Right hindlimb (tissue), 1 donor: Measurements from ENCODE around the gene TTYH1.
"Not testable (repeated sequence)": the region's sequence is repeated elsewhere in the genome, so short reads cannot be mapped to it uniquely, and the experiment has no call there.

Experiments used
- DNase-seq: peaks from one replicate; pipeline ENCODE4 v3.0.0-alpha.2; 2018

TTYH1 gene

GRCh38 chr19:54461613-54462012, 46.3 kb downstream of the TTYH1 start:
- DNase-seq = peak; percentile 63

- DNase-seq = no peak
Measured at GRCh38 chr19:54462047-54462654, 46.9 kb downstream of the TTYH1 start.

DNA sequence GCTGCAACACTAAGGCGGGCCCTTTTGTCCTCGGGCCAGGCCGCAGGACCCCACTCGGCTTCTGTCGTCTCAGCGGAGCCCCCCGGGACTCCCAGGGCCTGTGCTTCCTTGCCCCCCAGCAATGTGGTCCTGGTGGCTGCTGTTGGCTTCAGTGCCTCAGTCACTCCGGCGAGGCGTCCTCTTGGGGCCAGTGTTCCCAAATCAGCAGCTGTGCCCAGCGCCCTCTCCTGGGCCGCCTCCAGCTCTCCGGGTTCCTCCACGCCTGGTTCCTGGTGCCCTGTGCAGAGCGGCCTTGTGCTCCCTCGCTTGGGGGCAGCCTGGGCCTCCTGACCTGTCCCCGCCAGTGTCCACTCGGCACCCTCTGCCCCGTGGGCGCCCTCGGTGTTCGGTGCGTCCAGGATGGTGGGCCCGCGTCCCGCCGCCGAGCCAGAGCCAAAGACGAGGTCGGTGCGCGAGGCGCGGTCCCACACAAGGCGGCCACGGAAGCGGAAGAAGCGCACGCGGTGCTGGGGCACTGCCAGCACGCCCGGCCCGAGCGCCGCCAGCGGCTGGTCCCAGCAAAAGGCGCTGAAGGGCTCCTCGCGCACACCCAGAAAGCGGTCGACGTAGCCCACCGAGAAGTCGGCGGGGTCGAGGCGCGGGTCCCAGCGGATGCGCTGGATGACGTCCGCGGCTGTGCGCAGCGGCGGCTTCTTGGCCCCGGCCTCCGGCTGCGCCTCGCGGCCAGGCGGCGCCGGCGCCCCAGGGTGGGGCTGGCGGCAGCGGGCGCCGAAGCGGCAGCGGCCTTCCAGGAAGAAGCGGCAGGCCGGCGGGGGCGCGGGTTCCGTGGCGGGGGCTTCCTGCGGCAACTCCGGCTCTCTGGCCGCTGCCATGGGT, 47.6 kb downstream of the TTYH1 start:
- peak; percentile 81 for DNase-seq

DNA sequence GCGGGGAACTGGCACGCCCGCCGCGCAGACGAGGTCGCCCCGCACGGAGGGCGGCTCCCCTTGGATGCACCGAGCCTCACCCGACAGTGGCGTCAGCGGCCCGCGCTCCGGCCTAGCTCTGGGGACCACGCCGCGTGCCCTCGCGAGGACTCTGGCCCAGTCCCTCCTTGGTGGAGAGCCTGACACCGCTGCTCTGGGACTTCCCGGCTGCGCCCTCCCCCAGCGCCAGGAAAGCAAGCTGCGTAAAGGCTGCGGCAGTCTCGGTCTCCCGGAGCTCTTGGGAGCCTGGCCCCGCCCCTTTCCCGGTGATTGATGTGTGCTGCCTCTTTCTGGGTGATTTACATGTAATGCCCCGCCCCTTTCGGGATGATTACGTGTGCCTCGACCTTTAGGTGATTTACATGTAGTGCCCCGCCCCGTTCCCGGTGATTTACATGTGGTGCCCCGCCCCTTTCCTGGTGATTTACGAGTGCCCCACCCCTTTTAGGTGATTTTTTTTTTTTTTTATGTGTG, 48.3 kb downstream of the TTYH1 start, which contains the start of gene LENG9:
LENG9 (minus strand) TSS at position 248 of the 513 bp plus-strand sequence. CDS start 252 bp downstream, outside the sequence.
- peak; percentile 97 for DNase-seq

DNA sequence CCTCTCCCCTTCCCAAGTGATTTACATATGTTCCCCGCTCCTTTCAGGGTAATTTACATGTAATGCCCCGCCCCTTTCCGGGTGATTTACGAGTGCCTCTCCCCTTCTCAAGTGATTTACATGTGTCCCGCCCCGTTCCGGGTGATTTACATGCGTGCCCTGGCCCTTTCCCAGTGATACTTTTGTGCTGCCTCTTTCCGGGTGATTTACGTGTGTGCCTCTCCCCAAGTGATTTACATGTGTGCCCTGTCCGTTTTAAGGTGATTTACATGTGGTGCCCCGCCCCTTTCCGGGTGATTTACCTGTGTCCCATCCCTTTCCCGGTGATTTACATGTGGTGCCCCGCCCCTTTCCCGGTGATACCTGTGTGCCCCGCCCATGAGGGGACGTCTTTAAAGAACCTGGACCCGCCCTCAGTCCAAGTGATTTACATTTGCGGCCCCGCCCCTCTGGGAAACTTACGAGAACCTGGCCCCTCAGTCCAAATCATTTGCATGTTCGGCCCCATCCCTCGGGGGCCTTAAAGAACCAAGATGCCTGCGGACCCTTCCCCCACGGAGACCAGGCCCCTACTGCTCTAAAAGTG, 48.9 kb downstream of the TTYH1 start:
- peak; percentile 84 for DNase-seq

DNA sequence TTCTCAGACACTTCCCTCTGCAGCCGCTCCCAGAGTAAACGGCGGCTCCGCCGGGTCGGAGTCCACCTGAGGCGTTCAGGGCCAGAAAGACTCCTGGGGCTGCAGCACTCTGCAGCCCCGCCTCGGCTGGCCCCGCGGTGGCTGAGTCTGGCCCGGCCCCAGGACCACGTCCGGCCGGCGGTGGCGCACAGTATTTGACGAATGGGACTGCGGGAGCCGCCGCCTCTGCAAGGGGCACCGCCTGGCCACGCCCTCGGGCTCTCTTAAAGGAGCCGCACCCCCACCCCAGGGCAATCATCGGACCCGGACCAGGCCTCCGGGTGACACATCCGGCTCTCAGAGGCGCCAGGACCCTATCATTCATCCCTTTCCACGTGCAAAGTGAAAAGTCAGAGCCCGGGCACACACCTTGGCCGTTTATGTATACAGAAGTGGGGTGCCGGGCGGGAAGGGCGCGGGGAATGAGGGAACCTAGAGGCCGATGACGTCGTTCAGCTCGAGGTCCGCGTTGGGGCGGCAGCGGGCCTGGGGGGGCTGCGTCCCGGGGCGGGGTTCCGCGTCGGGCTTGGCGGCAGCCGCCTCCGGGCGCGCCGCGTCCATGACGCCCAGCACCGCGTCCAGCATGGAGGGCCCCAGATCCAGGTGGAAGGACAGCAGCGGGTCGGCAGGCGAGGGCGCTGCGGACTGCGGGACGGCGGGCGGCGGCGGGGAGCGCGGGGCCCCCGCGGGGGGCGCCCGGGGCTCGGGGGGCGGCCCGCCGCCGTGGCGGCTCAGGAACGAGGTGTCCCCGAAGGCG, 49.6 kb downstream of the TTYH1 start:
- DNase-seq = peak; percentile 92

DNA sequence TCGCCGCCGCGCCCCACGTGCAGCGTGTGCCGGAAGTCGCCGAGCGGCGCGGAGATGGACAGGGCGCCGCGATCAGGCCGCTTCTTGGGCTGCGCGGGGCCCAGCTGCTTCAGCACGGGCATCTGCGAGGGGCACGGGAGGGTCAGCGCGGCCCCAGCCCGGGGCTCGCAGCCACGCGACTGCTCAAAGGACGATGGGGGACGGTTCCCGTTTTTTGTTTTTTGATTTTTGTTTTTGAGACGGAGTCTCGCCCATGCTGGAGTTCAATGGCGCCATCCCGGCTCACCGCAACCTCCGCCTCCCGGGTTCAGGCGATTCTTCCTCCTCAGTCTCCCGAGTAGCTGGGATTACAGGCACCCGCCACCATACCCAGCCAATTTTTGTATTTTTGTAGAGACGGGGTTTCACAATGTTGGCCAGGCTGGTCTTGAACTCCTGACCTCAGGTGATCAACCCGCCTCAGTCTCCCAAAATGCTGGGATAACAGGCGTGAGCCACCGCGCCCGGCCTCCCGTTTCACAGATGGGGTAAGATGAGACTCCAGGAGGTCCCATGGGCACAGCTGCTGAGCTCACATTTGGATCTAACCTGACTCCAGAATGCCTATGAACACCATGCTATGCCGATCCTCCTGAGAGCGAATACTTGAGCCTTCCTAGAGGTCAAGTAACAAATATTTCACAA, 50.3 kb downstream of the TTYH1 start:
- no peak for DNase-seq

DNA sequence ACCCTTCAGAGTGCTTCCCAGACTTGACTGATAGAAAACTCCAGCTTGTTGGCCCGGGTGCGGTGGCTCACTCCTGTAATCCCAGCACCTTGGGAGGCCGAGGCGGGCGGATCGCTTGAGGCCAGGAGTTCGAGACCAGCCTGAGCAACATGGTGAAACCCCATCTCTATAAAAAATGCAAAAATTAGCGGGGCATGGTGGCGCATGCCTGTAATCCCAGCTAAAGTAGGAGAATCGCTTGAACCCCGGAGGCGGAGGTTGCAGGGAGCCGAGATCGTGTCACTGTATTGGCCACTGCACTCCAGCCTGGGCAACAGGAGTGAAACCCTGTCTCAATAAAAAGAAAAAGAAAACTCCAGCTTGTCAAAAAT, 50.8 kb downstream of the TTYH1 start:
- not testable (repeated sequence) for DNase-seq

GRCh38 chr19:54469496-54469934, 54.3 kb downstream of the TTYH1 start:
- peak; percentile 27 for DNase-seq

GRCh38 chr19:54470276-54470887, 55.1 kb downstream of the TTYH1 start:
- no peak for DNase-seq

GRCh38 chr19:54470991-54471782, 55.9 kb downstream of the TTYH1 start:
- DNase-seq = peak; percentile 77

DNA sequence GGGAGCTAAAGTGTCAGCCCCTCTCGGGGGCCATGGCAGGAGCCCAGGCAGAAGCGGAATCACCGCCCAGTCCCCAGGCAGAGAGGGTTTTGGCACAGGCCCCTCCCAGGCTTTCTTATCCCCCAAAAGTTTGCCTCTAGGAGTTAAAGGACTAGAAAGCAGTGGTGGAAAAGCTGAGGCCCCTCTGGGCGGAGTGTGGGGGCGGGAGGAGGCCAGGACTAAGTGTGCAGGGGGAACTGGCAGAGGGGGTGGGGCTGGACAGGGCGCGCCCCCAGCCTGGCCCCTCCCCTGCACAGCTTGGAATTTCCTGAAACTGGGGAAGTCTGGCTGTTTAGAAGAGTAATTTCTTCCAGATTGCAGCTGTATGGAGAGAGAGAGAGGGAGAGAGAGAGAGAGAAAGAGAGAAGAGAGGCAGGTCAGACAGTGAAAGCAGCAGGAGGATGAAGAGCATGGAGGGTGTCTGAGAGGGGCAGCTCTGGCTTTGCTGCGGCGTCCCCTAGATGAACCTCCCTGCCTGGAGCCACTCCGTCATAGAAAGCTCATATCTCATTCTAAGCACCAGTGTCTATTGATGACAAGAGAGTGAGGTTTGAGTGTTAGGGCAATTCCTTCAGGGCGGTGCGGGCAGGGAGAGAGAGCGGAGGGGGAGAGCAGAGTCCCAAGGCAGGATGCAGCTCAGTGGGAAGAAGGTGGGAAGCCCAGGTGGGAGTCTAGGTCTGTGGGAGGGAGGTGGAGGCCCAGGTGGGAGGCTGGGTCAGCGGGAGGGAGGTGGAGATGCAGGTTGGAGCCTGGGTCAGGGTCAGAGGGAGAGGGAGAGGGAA, 58.0 kb downstream of the TTYH1 start, which contains the start of gene CDC42EP5:
CDC42EP5 (minus strand) TSS at position 226 of the 821 bp plus-strand sequence. CDS start 7,749 bp downstream, outside the sequence.
- DNase-seq = peak; percentile 97

GRCh38 chr19:54473892-54474372, 58.7 kb downstream of the TTYH1 start:
- no peak for DNase-seq

- no peak for DNase-seq
Measured at GRCh38 chr19:54475706-54476105, 60.4 kb downstream of the TTYH1 start.

- no peak for DNase-seq
Measured at GRCh38 chr19:54477650-54478049, 62.4 kb downstream of the TTYH1 start.

DNA sequence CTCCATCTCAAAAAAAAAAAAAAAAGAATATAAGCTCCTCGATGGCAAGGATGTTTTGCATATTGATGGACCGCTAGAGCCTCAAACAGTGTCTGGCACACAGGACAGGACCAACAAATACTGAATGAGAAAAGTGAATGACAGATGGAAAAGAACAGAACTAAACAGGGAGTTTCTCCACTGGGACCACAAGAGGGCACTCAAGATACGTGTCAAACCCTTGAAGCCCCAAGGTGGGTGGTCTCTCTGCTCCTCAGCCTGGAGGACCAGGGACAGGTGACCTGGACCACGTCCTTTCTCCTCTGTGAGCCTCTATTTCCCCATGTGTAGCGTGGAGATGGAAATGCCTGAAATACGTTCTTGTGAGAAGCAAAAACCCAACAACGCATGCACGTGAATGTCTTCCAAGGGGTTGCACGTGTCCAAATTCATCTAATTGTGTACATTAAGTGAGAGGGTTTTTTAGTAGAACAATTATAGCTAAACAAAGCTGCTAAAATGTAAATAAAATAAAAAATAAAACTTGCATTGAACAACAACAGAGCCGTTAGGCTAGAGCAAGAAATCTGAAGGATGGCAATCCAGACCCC, 63.5 kb downstream of the TTYH1 start:
- DNase-seq = peak; percentile 27

DNA sequence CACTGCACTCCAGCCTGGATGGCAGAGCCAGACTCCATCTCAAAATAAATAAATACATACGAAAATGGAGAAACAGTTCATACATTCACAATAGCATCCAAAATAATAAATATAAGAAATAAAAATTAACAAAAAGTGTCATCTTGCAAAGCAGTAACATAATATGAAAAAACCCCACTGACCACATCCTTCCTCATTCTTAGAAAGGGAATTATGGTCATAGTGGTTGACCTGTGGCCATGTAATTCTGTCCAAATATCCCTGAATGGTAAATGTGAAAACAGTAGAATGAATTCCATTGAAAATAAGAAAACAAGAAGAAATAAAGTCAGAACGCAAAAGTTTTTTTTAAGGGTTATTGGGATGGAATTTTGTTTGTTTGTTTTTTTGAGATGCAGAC, 64.8 kb downstream of the TTYH1 start:
- DNase-seq = no peak

DNA sequence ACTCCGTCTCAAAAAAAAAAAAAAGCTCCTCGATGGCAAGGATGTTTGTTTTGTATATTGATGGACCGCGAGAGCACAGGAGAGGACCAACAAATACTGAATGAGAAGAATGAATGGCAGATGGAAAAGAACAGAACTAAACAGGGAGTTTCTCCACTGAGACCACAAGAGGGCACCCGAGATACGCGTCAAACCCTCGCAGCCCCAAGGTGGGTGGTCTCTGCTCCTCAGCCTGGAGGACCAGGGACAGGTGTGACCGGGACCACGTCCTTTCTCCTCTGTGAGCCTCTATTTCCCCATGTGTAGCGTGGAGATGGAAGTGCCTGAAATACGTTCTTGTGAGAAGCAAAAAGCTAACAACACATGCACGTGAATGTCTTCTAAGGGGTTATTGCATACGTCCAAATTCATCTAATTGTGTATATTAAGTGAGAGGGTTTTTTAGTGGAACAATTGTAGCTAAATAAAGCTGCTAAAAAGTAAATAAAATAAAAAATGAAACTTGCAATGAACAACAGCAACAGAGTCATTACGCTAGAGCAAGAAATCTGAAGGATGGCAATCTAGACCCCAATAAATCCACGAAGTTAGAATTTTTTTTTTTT, 66.2 kb downstream of the TTYH1 start:
- DNase-seq = peak; percentile 69

DNA sequence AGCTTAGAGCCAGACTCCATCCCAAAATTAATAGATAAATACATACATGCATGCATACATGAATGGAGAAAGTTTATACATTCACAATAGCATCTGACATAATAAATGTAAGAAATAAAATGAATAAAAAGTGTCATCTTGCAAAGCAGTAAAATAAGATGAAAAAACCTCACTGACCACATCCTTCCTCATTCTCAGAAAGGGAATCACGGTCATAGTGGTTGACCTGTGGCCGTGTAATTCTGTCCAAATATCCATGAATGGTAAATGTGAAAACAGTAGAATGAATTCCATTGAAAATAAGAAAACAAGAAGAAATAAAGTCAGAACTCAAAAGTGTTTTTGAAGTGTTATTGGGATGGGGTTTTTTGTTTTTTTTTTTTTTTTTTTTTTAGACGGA, 67.6 kb downstream of the TTYH1 start:
- DNase-seq = no peak
